Brain microvascular endothelial cell (primary cell): ENCODE results near the gene CTSE.
A peak's percentile ranks its signal among the peaks of the same experiment; 100 is the strongest.
"Not testable (repeated sequence)": the region's sequence is repeated elsewhere in the genome, so short reads cannot be mapped to it uniquely, and the experiment has no call there.

Source experiments
- DNase-seq: peaks from one replicate; pipeline ENCODE4 v3.0.0-alpha.2; 2020
- H3K27ac ChIP-seq: fragments of 250-450 bp; sonication (Bioruptor Pico); 2 replicates; pipeline ENCODE4 v1.5.1; 2020; ENCODE audit warnings: mild to moderate bottlenecking, moderate library complexity
- H3K27me3 ChIP-seq: fragments of 250-450 bp; sonication (Bioruptor Pico); replicated peaks from 2 replicates; pipeline ENCODE4 v1.5.1; 2020; ENCODE audit warnings: mild to moderate bottlenecking
- H3K36me3 ChIP-seq: fragments of 250-450 bp; sonication (Bioruptor Pico); replicated peaks from 2 replicates; pipeline ENCODE4 v1.5.1; 2020; ENCODE audit warnings: mild to moderate bottlenecking
- H3K4me3 ChIP-seq: 2 replicates; pipeline ENCODE4 v1.5.1; 2011; ENCODE audit warnings: low read depth, mild to moderate bottlenecking, control low read depth, low read length, moderate library complexity
- CTCF ChIP-seq: IDR thresholded peaks from 2 replicates; pipeline ENCODE4 v1.5.1; 2011; ENCODE audit warnings: low read depth, mild to moderate bottlenecking, moderate library complexity, low read length, control low read depth, inconsistent platforms; ENCODE audit errors: missing control alignments
- in situ Hi-C: cut with HindIII; loops from 2 replicates; pipeline ENCODE4 v1.10.0; 2017; ENCODE audit warnings: low sequenced_read_pairs, low pct_ligation_motif_present

Gene CTSE

GRCh38 chr1:206000641-206001339 lies 22.9 kb downstream of the CTSE start:
- no peak for TF ChIP-seq CTCF
- Histone ChIP-seq H3K4me3 (no peak overlapping the region), H3K27ac (peak overlapping the region; percentile 80), H3K27me3 (no peaks in the 10 kb centered on the region), H3K36me3 (no peaks in the 10 kb centered on the region)
- DNase-seq, result peak; percentile 59
- in situ Hi-C loops, result no loop called here

- no peak for DNase-seq
- Histone ChIP-seq H3K27ac (no peak overlapping the region), H3K4me3 (no peak overlapping the region), H3K27me3 (no peaks in the 10 kb centered on the region), H3K36me3 (no peaks in the 10 kb centered on the region)
- in situ Hi-C loops, result loop anchor here (25.0 kb wide), 1 partner anchor 114 kb away; the partner anchor contains the start of gene AVPR1B
- no peak for TF ChIP-seq CTCF
Measured at GRCh38 chr1:205998457-205999241, 25.0 kb downstream of the CTSE start.

- H3K27ac ChIP-seq, H3K36me3 ChIP-seq, DNase-seq, H3K27me3 ChIP-seq, H3K4me3 ChIP-seq: not testable (repeated sequence)
- in situ Hi-C loops, result loop anchor here (25.0 kb wide), 1 partner anchor 116 kb away; the partner anchor contains the start of gene AVPR1B
Measured at GRCh38 chr1:205996641-205997040, 27.1 kb downstream of the CTSE start.

GRCh38 chr1:205994346-205994745 lies 29.3 kb downstream of the CTSE start:
- no peak overlapping the region for H3K27ac ChIP-seq
- TF ChIP-seq CTCF, result no peak
- DNase-seq, result no peak
- no peak overlapping the region for H3K4me3 ChIP-seq
- in situ Hi-C loops, result loop anchor here (25.0 kb wide), 1 partner anchor 118 kb away; the partner anchor contains the start of gene AVPR1B
- H3K27me3 ChIP-seq, result no peaks in the 10 kb centered on the region
- H3K36me3 ChIP-seq, result no peaks in the 10 kb centered on the region

GRCh38 chr1:205993068-205993467 lies 30.6 kb downstream of the CTSE start:
- Histone ChIP-seq H3K27ac (no peak overlapping the region), H3K36me3 (no peaks in the 10 kb centered on the region), H3K27me3 (no peaks in the 10 kb centered on the region), H3K4me3 (no peak overlapping the region)
- TF ChIP-seq CTCF, result no peak
- DNase-seq, result no peak
- in situ Hi-C loops, result loop anchor here (25.0 kb wide), 1 partner anchor 119 kb away; the partner anchor contains the start of gene AVPR1B

GRCh38 chr1:205992218-205992882 lies 31.3 kb downstream of the CTSE start:
- Histone ChIP-seq H3K27ac (no peak overlapping the region), H3K27me3 (no peaks in the 10 kb centered on the region), H3K4me3 (no peak overlapping the region), H3K36me3 (no peaks in the 10 kb centered on the region)
- TF ChIP-seq CTCF, result no peak
- in situ Hi-C loops, result loop anchor here (25.0 kb wide), 1 partner anchor 120 kb away; the partner anchor contains the start of gene AVPR1B
- DNase-seq, result no peak
